Measurements from ENCODE around the gene HIF3A.

GRCh38 chr19:46347572-46347883 lies 50.7 kb downstream of the HIF3A start:
- TF ChIP-seq TAF1 (IDR thresholded peaks at IDR 0.05; ENCODE audit: borderline replicate concordance, insufficient read depth, low read length) (no peak), POLR2AphosphoS5 (IDR thresholded peaks at IDR 0.05; ENCODE audit: low read depth, low read length) (no peak)
- TF ChIP-seq, protein P1, sequence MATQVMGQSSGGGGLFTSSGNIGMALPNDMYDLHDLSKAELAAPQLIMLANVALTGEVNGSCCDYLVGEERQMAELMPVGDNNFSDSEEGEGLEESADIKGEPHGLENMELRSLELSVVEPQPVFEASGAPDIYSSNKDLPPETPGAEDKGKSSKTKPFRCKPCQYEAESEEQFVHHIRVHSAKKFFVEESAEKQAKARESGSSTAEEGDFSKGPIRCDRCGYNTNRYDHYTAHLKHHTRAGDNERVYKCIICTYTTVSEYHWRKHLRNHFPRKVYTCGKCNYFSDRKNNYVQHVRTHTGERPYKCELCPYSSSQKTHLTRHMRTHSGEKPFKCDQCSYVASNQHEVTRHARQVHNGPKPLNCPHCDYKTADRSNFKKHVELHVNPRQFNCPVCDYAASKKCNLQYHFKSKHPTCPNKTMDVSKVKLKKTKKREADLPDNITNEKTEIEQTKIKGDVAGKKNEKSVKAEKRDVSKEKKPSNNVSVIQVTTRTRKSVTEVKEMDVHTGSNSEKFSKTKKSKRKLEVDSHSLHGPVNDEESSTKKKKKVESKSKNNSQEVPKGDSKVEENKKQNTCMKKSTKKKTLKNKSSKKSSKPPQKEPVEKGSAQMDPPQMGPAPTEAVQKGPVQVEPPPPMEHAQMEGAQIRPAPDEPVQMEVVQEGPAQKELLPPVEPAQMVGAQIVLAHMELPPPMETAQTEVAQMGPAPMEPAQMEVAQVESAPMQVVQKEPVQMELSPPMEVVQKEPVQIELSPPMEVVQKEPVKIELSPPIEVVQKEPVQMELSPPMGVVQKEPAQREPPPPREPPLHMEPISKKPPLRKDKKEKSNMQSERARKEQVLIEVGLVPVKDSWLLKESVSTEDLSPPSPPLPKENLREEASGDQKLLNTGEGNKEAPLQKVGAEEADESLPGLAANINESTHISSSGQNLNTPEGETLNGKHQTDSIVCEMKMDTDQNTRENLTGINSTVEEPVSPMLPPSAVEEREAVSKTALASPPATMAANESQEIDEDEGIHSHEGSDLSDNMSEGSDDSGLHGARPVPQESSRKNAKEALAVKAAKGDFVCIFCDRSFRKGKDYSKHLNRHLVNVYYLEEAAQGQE (IDR thresholded peaks at IDR 0.05; ENCODE audit: insufficient read depth in 1 of 2, low read depth in 2 of 2, low read length in 2 of 2) = no peak
